NCI-H128 (cell line): ENCODE results near the gene ZG16B.

Source experiments
- DNase-seq: peaks from one replicate; lab custom pipeline; 2025; ENCODE audit not compliant: unreplicated experiment; lab: John Stamatoyannopoulos, UW

The ZG16B gene, protein sequence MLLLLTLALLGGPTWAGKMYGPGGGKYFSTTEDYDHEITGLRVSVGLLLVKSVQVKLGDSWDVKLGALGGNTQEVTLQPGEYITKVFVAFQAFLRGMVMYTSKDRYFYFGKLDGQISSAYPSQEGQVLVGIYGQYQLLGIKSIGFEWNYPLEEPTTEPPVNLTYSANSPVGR

DNA sequence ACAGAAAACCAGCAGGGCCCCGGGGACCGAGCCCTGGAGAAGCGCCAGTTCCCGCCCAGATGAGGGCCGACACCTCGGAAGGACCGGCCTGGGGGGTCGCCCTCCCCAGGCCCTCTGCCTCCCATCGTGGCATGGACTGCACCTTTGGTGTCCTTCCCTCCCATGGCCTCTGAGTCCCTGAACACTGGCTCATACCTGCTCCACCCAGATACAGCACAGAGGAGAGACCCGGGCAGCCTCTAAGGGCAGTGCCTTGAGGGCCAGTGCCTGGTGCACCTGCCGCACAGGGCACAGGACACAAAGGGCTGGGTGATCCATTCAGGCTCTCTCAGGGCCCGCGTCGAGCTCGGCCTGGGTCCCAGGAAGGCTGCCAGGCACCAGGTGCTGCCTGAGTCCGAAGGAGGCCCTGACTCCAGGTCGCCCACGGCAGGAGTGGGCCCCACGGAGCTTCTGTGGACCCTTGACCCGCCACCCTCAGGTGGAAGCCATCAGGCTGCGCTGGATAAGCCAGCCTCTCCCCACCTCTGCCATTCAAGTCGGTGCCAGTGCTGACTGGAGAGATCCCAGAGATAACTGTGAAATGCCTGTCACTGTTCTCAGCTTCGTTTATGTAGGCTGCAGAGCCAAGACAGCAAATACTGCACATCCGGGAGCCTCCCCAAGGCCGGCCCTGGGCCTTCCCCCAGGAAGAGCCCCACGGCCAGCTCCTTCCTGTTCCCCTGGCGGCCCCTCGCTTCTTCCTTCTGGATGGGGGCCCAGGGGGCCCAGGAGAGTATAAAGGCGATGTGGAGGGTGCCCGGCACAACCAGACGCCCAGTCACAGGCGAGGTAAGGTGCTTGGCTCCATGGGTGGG lies at the start of gene ZG16B:
Gene ZG16B (plus strand): TSS at position 803 of the 854 bp plus-strand sequence. CDS start 139 bp downstream, outside the sequence.
- no peak for DNase-seq

DNA sequence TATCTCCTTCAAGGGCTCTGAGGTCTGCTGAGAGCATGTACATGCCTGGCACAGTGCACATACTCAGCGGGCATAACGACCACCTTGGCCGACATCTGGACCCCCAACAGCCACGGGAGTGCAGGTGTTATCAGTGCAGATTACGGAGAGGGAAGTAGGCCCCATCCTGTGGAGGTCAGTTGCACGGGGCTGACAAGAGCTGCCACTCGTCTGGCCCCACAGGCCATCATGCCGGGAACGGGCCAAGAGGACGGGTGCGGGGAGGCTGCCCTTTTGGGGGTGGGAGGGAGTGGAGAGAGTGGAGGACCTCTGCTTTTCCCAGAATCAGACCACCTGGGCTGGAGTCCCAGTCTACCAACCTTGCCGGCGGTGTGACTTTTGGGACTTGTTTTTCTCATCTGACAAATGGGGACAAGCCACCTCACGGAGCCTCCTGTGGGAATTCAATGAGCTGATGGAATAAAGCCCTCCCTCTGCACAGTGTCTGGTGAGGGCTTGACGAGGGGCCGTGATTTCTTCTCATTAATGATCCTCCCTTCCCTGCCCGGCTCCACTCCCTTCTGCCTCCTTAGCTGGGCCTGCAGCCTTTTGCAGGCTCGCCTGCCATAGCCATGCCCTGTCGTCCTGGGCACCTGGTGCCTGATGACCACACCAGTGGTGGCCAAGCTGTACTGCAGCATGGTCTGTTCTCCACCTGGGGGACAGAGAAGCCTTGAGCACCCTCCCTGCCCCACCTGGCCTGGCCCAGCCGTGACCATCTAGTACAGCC lies 47.3 kb upstream of the ZG16B start:
- DNase-seq, result no peak

GRCh38 chr16:2783581-2784357 lies 46.3 kb upstream of the ZG16B start:
- no peak for DNase-seq

- no peak for DNase-seq
Measured at GRCh38 chr16:2784358-2785100, 45.6 kb upstream of the ZG16B start.

- no peak for DNase-seq
Measured at GRCh38 chr16:2785101-2785991, 44.8 kb upstream of the ZG16B start.

GRCh38 chr16:2786061-2786825 lies 43.9 kb upstream of the ZG16B start:
- no peak for DNase-seq

GRCh38 chr16:2786826-2787151 lies 43.3 kb upstream of the ZG16B start:
- DNase-seq, result no peak

GRCh38 chr16:2787406-2787805 lies 42.7 kb upstream of the ZG16B start, which contains the start of gene PRSS33:
Gene PRSS33, minus strand, starts transcription at chr16:2787560. Its CDS starts 1,013 bp downstream, at chr16:2786547.
- no peak for DNase-seq

- DNase-seq, result no peak
Measured at GRCh38 chr16:2787961-2788360, 42.1 kb upstream of the ZG16B start.

- no peak for DNase-seq
Measured at GRCh38 chr16:2790631-2791030, 39.5 kb upstream of the ZG16B start.

GRCh38 chr16:2791174-2791573 lies 38.9 kb upstream of the ZG16B start:
- DNase-seq, result no peak

- DNase-seq, result no peak
Measured at GRCh38 chr16:2792940-2793339, 37.2 kb upstream of the ZG16B start.

GRCh38 chr16:2795395-2796143 lies 34.5 kb upstream of the ZG16B start:
- DNase-seq, result no peak

DNA sequence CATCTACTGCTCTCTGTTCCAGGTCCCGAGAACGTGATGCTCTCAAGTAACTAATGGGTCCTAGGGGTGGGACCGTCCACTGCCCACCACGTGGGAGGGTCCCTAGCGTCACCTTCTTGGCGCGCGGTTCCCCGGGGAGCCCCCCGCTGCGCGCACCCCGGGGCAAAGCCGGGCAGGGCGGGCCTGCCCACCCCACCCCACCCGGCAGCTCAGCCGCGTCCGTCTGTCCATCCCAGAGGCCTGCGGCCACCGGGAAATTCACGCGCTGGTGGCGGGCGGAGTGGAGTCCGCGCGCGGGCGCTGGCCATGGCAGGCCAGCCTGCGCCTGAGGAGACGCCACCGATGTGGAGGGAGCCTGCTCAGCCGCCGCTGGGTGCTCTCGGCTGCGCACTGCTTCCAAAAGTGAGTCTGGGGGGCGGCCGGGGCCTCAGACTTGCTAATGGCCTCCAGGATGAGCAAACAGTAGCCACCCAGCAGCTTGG lies 31.3 kb upstream of the ZG16B start:
- DNase-seq, result no peak

DNA sequence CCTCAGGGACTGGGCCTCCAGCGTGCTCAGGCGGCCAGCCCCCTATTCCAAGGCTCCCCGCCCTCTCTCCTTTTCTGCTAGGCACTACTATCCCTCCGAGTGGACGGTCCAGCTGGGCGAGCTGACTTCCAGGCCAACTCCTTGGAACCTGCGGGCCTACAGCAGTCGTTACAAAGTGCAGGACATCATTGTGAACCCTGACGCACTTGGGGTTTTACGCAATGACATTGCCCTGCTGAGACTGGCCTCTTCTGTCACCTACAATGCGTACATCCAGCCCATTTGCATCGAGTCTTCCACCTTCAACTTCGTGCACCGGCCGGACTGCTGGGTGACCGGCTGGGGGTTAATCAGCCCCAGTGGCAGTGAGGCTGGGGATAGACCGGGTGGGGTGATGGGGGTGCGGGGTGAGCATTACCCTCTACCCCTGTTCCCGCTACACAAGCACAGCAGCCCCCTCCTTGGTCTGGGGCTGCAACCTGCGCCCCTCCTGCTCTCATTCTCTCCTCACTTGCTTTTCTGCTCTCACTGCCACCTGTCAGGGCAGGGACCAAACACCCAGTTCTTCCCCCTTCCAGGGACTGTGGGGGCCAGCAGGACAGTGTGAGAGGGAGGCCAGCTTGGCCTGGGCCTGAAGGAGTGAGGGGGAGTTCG lies 30.8 kb upstream of the ZG16B start:
- DNase-seq, result no peak

DNA sequence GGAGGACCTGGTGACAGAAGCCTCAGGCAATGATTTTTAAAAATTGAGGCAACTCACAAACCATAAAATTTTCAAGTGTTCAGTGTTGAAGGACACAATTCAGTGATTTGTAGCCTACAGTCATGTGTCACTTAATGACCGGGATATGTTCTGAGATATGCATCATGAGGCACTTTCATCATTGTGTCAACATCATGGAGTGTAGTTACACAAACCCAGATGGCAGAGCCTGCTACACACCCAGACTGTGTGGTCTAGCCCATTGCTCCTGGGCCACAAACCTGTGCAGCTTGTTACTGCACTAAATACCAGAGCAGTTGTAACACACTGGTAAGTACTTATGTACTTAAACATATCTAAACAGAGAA lies 30.3 kb upstream of the ZG16B start:
- DNase-seq, result no peak

GRCh38 chr16:2803545-2804195 lies 26.4 kb upstream of the ZG16B start:
- no peak for DNase-seq
